HEK293T (cell line): Measurements from ENCODE around the gene ZFP36.

ENCODE experiments used
- ELF4 ChIP-seq: fragments of 450-650 bp; IDR thresholded peaks from 2 replicates; pipeline ENCODE4 v1.6.1; 2017; ENCODE audit warnings: antibody characterized with exemption
- FOXK2 ChIP-seq: fragments of 450-650 bp; IDR thresholded peaks from 2 replicates; pipeline ENCODE4 v1.6.1; 2016; ENCODE audit warnings: mild to moderate bottlenecking
- FOXM1 ChIP-seq: fragments of 450-650 bp; IDR thresholded peaks from 2 replicates; pipeline ENCODE4 v1.6.1; 2017; ENCODE audit warnings: mild to moderate bottlenecking, borderline replicate concordance
- HDGF ChIP-seq: fragments of 450-650 bp; IDR thresholded peaks from 2 replicates; pipeline ENCODE4 v1.6.1; 2017; ENCODE audit warnings: antibody characterized with exemption, borderline replicate concordance
- L3MBTL2 ChIP-seq: fragments of 450-650 bp; conservative IDR thresholded peaks from 2 replicates; pipeline ENCODE4 v1.6.1; 2016; ENCODE audit warnings: mild to moderate bottlenecking
- LEF1 ChIP-seq: fragments of 450-650 bp; IDR thresholded peaks from 2 replicates; pipeline ENCODE4 v1.6.1; 2017; ENCODE audit warnings: mild to moderate bottlenecking, borderline replicate concordance
- NFRKB ChIP-seq: fragments of 450-650 bp; IDR thresholded peaks from 2 replicates; pipeline ENCODE4 v1.6.1; 2016; ENCODE audit warnings: mild to moderate bottlenecking, moderate library complexity
- SP1 ChIP-seq: fragments of 450-650 bp; IDR thresholded peaks from 2 replicates; pipeline ENCODE4 v1.6.1; 2017
- SUZ12 ChIP-seq: fragments of 450-650 bp; IDR thresholded peaks from 2 replicates; pipeline ENCODE4 v1.6.1; 2016; ENCODE audit warnings: mild to moderate bottlenecking
- TARDBP ChIP-seq: fragments of 450-650 bp; IDR thresholded peaks from 2 replicates; pipeline ENCODE4 v1.6.1; 2016
- TF ChIP-seq, protein P1 (sequence below): fragments of 450-650 bp; IDR thresholded peaks from 2 replicates; pipeline ENCODE4 v1.6.1; 2016

GRCh38 chr19:39410017-39410830 is 3.6 kb downstream of the ZFP36 start:
- TF ChIP-seq HDGF: no peak
- no peak for TF ChIP-seq SP1
- TF ChIP-seq FOXK2: no peak
- TF ChIP-seq FOXM1: no peak
- TF ChIP-seq, protein P1, sequence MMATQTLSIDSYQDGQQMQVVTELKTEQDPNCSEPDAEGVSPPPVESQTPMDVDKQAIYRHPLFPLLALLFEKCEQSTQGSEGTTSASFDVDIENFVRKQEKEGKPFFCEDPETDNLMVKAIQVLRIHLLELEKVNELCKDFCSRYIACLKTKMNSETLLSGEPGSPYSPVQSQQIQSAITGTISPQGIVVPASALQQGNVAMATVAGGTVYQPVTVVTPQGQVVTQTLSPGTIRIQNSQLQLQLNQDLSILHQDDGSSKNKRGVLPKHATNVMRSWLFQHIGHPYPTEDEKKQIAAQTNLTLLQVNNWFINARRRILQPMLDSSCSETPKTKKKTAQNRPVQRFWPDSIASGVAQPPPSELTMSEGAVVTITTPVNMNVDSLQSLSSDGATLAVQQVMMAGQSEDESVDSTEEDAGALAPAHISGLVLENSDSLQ: no peak
- TF ChIP-seq ELF4: no peak
- TF ChIP-seq TARDBP: no peak
- no peak for TF ChIP-seq LEF1
- no peak for TF ChIP-seq SUZ12
- no peak; the same call in 1 of the 2 replicates for TF ChIP-seq L3MBTL2
- TF ChIP-seq NFRKB: no peak
